ENCODE data around the gene THSD4.

Gene THSD4

DNA sequence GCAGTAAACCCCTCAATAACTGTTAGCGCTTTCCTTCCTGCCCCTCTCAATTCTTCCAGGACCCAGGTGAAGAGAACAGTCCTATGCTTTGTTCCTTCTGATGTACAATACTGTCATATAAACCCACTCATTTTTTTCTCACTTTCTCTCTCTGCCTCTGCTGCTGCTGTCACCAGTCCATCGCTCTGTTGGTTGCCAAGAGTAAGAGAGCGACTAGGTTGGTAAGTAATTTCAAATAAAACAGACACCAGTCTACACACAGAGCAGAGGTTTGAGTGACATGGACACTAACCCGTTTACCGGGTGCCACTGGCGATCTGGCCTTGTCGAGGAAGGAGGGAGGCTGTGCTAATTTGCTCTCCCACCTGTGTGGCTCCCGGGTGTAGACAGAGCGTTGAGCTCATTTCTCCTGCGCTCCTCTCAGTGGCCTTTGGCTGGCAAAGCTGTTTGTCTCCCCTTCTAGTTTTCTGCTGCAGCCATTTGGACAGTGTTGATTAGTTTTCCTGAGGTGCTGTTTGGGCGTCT is 215.4 kb downstream of the THSD4 start:
- no peaks in the 10 kb centered on the region for H3K4me1 ChIP-seq (ENCODE audit: insufficient read depth, low read length, poor library complexity, severe bottlenecking)
- H3K9me3 ChIP-seq (ENCODE audit: insufficient read depth, low read depth, low read length), result no peaks in the 10 kb centered on the region
- H3K36me3 ChIP-seq (ENCODE audit: insufficient read depth, low read length), result no peaks in the 10 kb centered on the region
- H3K4me3 ChIP-seq (ENCODE audit: low read length, poor library complexity, severe bottlenecking), result no peak overlapping the region
- no peak overlapping the region for H2AFZ ChIP-seq (ENCODE audit: low read length)
- no peaks in the 10 kb centered on the region for H3K79me2 ChIP-seq (ENCODE audit: insufficient read depth, low read length)
- TF ChIP-seq, protein P1, sequence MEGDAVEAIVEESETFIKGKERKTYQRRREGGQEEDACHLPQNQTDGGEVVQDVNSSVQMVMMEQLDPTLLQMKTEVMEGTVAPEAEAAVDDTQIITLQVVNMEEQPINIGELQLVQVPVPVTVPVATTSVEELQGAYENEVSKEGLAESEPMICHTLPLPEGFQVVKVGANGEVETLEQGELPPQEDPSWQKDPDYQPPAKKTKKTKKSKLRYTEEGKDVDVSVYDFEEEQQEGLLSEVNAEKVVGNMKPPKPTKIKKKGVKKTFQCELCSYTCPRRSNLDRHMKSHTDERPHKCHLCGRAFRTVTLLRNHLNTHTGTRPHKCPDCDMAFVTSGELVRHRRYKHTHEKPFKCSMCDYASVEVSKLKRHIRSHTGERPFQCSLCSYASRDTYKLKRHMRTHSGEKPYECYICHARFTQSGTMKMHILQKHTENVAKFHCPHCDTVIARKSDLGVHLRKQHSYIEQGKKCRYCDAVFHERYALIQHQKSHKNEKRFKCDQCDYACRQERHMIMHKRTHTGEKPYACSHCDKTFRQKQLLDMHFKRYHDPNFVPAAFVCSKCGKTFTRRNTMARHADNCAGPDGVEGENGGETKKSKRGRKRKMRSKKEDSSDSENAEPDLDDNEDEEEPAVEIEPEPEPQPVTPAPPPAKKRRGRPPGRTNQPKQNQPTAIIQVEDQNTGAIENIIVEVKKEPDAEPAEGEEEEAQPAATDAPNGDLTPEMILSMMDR (conservative IDR thresholded peaks at IDR 0.05; ENCODE audit: low read length), result no peak
- TF ChIP-seq EZH2phosphoT487 (IDR thresholded peaks at IDR 0.05; ENCODE audit: borderline replicate concordance), result no peak
- no peaks in the 10 kb centered on the region for H3K9me2 ChIP-seq (replicated peaks; ENCODE audit: low read depth, low read length)
- no peaks in the 10 kb centered on the region for H3K27me3 ChIP-seq (ENCODE audit: insufficient read depth, low read length, poor library complexity, severe bottlenecking)
- H3K4me2 ChIP-seq (ENCODE audit: low read depth, low read length, poor library complexity, severe bottlenecking), result no peak overlapping the region
- no peaks in the 10 kb centered on the region for H4K20me1 ChIP-seq (ENCODE audit: insufficient read depth, low read length, poor library complexity, severe bottlenecking)
- no peak overlapping the region for H3K9ac ChIP-seq (ENCODE audit: low read depth, low read length, poor library complexity, severe bottlenecking)
- H3F3A ChIP-seq (ENCODE audit: low read depth), result no peaks in the 10 kb centered on the region

DNA sequence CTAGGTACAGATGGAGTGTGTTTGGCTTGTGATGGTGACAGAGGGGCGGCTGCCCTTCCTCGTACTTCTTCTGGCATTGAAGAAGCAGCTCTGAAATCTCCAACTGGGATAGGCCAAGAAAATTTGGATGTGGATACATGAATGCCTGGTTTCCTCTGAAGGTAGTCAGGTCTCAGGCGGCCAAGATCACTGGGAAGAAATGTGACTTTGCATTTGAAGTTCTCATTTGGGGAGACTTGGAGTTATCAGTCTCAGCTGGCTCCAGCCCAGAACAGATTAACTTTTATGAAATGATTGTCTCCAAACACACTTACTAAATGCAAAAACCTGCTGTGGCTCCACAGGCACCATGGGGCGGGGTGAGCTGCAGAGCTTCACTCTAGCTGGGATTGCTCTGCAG is 215.9 kb downstream of the THSD4 start:
- Histone ChIP-seq H3K4me1 (ENCODE audit: insufficient read depth, low read length, poor library complexity, severe bottlenecking) (no peaks in the 10 kb centered on the region), H3K4me2 (ENCODE audit: low read depth, low read length, poor library complexity, severe bottlenecking) (no peak overlapping the region), H4K20me1 (ENCODE audit: insufficient read depth, low read length, poor library complexity, severe bottlenecking) (no peaks in the 10 kb centered on the region), H3K36me3 (ENCODE audit: insufficient read depth, low read length) (no peaks in the 10 kb centered on the region), H3K4me3 (ENCODE audit: low read length, poor library complexity, severe bottlenecking) (no peak overlapping the region), H3F3A (ENCODE audit: low read depth) (no peaks in the 10 kb centered on the region), H3K9me2 (replicated peaks; ENCODE audit: low read depth, low read length) (no peaks in the 10 kb centered on the region), H3K79me2 (ENCODE audit: insufficient read depth, low read length) (no peaks in the 10 kb centered on the region), H2AFZ (ENCODE audit: low read length) (no peak overlapping the region), H3K27me3 (ENCODE audit: insufficient read depth, low read length, poor library complexity, severe bottlenecking) (no peaks in the 10 kb centered on the region), H3K9ac (ENCODE audit: low read depth, low read length, poor library complexity, severe bottlenecking) (no peak overlapping the region), H3K9me3 (ENCODE audit: insufficient read depth, low read depth, low read length) (no peaks in the 10 kb centered on the region)
- TF ChIP-seq, protein P1 (conservative IDR thresholded peaks at IDR 0.05; ENCODE audit: low read length), result no peak
- TF ChIP-seq EZH2phosphoT487 (IDR thresholded peaks at IDR 0.05; ENCODE audit: borderline replicate concordance), result no peak

DNA sequence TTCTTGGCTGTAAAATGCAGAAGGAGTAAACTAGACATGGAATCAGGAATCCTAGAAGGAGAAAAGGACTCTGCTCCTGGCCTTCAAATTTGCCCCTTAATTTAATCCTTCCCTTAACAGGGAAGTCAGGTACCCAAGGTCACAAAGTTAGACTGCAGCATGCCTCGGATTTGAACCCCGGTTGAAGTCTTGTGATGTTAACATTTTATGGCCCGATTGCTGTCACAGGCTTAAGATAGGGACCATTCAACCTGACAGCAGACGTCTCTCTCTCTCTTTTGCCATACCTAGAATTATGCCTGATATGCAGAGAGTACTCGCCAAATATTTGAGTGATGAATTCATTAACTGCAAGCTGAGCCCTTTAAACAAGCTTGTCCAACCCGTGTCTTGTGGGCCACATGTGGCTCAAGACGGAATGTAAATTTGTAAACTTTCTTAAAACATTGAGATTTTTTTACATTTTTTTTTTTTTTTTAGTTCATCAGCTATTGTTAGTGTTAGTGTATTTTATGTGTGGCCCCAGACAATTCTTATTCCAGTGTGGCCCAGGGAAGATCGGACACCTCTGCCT is 217.2 kb downstream of the THSD4 start:
- H3K4me1 ChIP-seq (ENCODE audit: insufficient read depth, low read length, poor library complexity, severe bottlenecking), result no peaks in the 10 kb centered on the region
- no peaks in the 10 kb centered on the region for H4K20me1 ChIP-seq (ENCODE audit: insufficient read depth, low read length, poor library complexity, severe bottlenecking)
- H3K27me3 ChIP-seq (ENCODE audit: insufficient read depth, low read length, poor library complexity, severe bottlenecking), result no peaks in the 10 kb centered on the region
- H3K9ac ChIP-seq (ENCODE audit: low read depth, low read length, poor library complexity, severe bottlenecking), result no peak overlapping the region
- H3K4me2 ChIP-seq (ENCODE audit: low read depth, low read length, poor library complexity, severe bottlenecking), result no peak overlapping the region
- no peaks in the 10 kb centered on the region for H3K36me3 ChIP-seq (ENCODE audit: insufficient read depth, low read length)
- H3K79me2 ChIP-seq (ENCODE audit: insufficient read depth, low read length), result no peaks in the 10 kb centered on the region
- no peak overlapping the region for H2AFZ ChIP-seq (ENCODE audit: low read length)
- no peaks in the 10 kb centered on the region for H3K9me2 ChIP-seq (replicated peaks; ENCODE audit: low read depth, low read length)
- TF ChIP-seq, protein P1 (conservative IDR thresholded peaks at IDR 0.05; ENCODE audit: low read length), result no peak
- no peak for TF ChIP-seq EZH2phosphoT487 (IDR thresholded peaks at IDR 0.05; ENCODE audit: borderline replicate concordance)
- H3K9me3 ChIP-seq (ENCODE audit: insufficient read depth, low read depth, low read length), result no peaks in the 10 kb centered on the region
- H3F3A ChIP-seq (ENCODE audit: low read depth), result no peaks in the 10 kb centered on the region
- no peak overlapping the region for H3K4me3 ChIP-seq (ENCODE audit: low read length, poor library complexity, severe bottlenecking)

Measured in Loucy (cell line).